Neural progenitor cell (in vitro differentiated cells): ENCODE results near the gene RBFOX2.

ENCODE experiments used
- EZH2phosphoT487 ChIP-seq: fragments of 200-600 bp; sonication (generic); IDR thresholded peaks from 2 replicates; pipeline ENCODE4 v1.6.1; 2017; ENCODE audit warnings: antibody characterized with exemption
- TF ChIP-seq, protein P1 (sequence below): fragments of 200-600 bp; sonication (generic); IDR thresholded peaks from 2 replicates; pipeline ENCODE4 v1.5.1; 2017; ENCODE audit warnings: antibody characterized with exemption, mild to moderate bottlenecking

DNA sequence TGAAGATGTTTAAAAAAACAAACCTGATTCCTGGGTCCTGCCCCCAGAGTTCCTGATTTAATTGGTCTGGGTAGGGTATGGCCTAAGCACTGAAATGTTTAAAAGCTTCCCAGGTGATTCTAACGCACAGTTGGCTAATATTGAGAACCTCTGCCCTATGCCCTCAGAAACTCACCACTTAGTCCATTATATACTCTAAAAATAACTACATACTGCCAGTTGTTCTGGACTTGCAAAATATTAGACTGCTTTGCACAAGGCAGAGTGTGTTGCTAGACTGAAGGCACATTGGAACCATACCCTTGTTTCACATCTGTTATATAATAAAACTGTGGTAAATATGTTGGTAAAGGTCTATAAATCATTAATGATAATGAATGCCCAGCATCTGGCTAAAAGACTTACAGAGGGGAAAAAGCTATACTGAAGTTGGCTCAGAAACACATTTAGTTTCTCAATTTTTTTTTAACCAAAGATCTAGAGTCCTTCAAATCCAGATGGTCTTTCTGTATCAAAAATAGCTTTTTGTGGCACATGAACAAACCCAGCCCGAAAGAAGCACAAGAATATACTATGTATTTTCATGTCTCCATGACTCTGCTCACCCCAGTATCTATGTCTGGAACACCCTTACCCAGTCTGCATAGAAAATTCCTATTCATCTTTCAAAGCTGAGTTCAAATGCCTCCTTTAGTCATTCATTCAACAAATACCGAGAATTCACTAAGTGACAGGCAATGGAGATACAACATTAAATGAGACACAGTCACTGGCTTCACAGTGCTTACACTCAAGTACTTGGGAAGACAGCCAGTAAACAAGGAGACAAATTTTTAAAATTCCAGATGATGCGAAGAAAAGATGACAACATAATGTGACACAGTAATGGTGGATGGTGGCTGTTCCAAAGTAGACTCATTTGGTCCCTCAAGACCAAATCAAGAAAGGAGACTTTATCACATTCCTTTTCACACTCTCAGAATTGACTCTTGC is 44.1 kb downstream of the RBFOX2 start:
- no peak for TF ChIP-seq EZH2phosphoT487
- TF ChIP-seq, protein P1, sequence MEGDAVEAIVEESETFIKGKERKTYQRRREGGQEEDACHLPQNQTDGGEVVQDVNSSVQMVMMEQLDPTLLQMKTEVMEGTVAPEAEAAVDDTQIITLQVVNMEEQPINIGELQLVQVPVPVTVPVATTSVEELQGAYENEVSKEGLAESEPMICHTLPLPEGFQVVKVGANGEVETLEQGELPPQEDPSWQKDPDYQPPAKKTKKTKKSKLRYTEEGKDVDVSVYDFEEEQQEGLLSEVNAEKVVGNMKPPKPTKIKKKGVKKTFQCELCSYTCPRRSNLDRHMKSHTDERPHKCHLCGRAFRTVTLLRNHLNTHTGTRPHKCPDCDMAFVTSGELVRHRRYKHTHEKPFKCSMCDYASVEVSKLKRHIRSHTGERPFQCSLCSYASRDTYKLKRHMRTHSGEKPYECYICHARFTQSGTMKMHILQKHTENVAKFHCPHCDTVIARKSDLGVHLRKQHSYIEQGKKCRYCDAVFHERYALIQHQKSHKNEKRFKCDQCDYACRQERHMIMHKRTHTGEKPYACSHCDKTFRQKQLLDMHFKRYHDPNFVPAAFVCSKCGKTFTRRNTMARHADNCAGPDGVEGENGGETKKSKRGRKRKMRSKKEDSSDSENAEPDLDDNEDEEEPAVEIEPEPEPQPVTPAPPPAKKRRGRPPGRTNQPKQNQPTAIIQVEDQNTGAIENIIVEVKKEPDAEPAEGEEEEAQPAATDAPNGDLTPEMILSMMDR = no peak
